GM21390 (cell line): ENCODE data around the gene LRP1-AS.

Experiments used
- ATAC-seq: cut with Tn5 transposase; IDR thresholded peaks from one replicate; pipeline ENCODE4 v1.9.1; 2021; ENCODE audit not compliant: unreplicated experiment

The LRP1-AS gene

DNA sequence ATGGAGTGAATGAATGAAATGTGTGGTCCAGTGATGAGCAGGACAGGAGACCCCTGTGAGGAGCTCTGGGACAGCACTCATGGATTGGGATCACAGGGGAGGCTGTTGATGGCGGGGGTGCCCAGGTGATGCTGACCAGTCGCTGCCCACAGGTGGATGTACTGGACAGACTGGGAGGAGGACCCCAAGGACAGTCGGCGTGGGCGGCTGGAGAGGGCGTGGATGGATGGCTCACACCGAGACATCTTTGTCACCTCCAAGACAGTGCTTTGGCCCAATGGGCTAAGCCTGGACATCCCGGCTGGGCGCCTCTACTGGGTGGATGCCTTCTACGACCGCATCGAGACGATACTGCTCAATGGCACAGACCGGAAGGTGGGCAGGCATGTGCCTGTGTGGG lies 13.3 kb upstream of the LRP1-AS start:
- ATAC-seq, result no peak

DNA sequence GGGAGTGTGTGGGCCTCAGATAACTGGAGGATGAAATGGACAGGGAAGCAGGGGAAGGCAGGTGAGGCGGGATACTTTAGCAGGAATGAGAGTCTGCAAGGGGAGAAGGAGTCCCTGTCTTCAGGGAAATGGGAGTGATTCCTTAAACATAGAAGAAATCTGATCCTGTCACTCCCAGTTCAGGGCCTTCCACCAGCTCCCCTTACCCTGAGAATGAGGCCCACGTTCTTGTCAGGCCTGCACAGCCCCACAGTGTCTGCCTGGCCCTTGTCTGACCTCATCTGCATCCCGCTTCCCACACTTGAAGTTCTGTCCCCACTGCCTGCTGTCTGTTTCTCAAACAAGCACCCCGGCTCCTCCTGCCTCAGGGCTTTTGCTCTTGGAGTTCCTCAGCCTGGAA lies 12.6 kb upstream of the LRP1-AS start:
- no peak for ATAC-seq

DNA sequence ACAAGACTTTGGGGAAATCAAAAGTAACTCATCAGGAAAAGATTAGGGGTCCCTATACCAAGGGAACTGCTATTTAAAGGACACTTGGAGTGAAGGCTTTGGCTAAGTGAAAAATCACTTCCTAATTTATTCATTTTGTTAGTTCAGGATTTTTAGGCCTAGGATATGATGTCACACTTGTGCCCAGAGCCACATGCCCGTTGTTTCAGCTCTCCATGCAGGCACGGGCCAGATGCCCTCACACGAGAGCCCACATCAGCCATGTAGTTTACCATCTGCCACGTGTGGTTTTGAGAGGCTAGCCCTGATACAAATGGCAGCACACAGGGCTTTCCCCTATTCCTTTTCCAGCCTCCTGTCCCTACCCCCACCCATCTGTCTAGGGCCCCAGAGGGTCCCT lies 11.9 kb upstream of the LRP1-AS start:
- ATAC-seq, result no peak

DNA sequence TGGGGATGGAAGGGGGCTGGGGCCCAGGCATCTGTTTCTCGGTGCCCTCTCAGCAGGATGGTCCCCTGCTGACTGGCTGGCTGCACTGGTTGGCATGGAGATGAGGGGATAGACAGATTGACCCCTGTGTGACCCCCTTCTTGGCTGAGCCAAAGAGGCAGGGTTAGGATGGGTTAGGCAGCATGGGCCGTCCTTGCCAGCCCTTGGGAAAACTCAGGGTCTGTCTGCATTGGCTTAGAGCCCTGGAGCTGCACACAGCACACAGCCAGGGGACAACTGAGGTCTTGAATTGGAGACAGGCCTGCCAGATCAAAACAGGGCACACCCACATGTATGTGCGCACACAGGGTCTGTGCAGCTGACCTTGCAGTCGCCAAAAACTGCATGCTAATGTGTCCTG lies 11.2 kb upstream of the LRP1-AS start:
- no peak for ATAC-seq

DNA sequence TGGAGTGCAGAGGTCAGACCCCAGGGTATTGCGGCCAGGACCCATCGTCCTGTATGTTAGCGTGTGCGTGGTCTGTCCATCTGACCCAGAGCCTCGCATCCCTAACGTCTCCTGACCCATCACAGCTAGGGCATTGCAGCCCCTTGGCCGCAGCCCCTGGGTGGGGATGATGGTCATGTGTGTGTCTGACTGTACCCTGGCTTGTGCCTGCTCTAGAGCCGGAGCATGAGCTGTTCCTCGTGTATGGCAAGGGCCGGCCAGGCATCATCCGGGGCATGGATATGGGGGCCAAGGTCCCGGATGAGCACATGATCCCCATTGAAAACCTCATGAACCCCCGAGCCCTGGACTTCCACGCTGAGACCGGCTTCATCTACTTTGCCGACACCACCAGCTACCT lies 10.8 kb upstream of the LRP1-AS start:
- ATAC-seq, result no peak

DNA sequence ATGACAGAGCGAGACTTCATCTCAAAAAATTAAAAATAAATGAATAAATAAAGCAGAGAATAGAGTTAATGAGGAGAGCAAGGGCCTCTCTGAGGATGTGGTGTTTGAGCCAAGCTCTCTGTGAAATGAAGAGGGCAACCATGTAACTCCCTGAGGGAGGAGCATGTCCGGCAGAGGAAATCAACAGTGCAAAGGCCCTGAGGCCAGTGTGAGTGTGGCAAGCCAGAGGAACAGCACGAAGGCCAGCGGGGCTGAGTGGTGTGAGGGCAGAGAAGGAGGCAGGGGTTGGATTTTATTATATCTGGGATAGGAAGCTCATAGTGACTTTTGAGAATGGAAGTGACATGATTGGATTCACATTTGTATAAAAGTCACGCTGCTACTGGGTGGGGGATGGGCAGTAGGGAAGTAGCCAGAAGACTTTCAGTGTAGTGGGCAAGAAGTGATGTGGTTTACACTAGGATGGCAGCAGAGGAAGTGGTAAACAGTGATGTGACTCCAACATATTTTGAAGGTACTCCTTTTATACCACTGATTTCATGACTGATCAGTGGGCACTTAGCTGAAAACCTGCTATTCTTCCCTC lies 10.3 kb upstream of the LRP1-AS start:
- no peak for ATAC-seq

DNA sequence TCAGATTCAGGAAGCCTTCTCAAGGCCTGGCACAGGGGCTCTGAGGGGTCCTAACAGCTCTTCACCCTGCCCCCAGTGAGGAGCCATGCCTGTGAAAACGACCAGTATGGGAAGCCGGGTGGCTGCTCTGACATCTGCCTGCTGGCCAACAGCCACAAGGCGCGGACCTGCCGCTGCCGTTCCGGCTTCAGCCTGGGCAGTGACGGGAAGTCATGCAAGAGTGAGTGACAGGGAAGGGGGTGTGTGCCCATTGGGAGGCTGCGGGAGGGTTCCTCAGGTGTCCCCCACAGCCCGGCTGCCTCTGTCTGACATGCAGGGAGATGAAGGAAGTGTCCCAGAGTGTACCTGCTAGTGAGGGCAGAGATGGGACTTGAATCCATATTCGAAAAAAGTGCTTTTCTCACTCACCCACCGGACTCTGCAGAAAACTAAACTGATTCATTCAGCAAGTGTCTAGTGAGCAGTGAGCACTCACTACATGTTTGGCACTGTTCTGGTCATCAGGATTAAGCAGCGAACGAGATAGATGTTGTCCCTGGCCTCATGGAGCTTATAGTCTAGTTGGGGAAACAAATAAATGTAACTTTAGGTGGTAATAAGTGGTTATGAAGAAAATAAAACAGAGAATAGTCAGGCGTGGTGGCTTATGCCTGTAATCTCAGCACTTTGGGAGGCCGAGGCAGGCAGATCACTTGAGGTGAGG lies 9.4 kb upstream of the LRP1-AS start:
- ATAC-seq, result no peak

DNA sequence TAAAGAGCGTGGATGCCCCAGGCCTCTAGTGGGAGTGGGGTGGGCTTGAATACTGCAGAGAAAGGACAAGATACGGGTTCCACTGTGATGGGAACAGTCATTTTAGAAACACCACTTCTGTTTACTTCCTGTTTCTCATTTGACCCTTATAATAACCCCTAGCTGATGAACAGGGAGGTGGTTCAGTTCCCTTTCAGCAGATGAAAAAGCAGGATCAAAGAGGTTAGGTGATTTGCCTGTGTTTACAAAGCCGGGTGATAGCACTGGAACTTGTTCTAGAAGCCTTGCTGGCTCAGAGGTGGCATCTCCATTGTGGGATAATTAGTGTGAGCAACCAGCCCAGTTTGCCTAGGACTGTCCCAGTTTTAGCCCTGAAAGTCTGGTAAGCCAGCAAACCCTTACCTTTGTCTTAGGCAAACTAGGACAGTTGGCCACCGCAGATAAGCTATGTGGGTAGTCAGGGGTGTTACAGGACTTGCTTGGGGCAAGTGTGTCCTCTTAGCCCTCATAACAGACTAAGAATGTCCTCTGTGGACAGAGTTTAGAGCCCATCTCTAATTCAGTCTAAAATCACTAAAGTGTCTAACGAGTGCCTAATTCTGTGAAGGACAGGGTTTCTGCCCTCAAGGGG lies 7.5 kb upstream of the LRP1-AS start:
- ATAC-seq, result no peak

DNA sequence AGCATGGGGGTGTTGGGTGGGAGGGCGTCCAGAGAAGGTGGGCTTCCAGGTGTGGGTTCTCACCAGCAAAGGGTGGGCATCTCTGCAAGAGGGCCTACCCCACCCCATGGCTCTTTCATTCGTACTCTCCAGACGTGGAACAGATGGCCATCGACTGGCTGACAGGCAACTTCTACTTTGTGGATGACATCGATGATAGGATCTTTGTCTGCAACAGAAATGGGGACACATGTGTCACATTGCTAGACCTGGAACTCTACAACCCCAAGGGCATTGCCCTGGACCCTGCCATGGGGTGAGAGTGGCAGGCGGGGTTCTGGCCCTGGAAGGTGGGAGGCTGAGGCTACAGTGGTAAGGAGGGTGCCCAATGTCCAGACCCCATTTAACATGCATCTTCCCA lies 6.7 kb upstream of the LRP1-AS start:
- ATAC-seq, result no peak

DNA sequence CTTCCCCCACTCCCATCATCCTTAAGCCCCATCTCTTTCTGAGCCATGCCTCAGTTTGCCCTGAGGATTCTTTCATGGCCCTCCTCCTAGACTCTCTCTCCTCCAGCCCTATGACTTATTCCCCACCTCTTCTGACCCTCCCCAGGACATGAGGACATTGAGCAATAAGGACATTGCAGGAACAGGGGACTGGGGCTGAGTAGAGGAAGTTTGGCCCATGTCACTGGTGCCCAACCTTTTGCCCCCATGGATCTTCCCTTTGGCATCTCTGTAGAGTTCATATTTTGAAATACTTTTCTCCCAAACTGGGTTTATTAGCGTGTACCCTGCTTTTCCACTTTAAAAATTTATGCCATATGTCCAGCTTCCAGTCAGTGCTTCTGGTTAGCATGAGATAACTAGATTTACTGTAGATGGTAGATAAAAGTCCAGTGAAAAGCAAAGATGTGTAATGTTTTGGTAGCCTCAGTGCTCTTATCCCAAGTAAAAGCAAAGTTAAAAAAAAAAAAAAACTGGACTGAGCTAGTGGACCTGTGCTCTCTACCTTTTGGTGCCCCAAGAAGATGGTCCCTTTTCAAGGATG lies 6.1 kb upstream of the LRP1-AS start:
- no peak for ATAC-seq

DNA sequence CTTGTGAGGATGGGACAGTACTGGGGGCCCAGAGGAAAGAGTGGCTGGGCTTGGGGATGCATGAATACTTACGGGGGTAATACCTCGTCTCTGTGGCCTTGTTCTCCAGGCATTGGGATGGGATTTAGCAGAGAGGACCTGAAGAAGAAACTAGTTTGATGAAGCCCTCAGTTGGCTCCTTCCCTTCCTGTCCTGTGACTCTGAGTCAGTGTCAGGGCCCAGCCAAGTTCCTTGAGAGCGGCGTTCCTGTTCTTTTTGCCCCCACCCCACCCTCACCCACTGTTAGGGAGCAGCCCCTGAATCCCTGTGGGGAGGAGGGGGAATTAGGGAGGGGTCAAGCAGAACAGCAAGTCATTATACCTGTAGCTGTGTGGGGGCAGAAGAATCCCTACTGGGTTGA lies 5.2 kb upstream of the LRP1-AS start:
- ATAC-seq, result no peak

DNA sequence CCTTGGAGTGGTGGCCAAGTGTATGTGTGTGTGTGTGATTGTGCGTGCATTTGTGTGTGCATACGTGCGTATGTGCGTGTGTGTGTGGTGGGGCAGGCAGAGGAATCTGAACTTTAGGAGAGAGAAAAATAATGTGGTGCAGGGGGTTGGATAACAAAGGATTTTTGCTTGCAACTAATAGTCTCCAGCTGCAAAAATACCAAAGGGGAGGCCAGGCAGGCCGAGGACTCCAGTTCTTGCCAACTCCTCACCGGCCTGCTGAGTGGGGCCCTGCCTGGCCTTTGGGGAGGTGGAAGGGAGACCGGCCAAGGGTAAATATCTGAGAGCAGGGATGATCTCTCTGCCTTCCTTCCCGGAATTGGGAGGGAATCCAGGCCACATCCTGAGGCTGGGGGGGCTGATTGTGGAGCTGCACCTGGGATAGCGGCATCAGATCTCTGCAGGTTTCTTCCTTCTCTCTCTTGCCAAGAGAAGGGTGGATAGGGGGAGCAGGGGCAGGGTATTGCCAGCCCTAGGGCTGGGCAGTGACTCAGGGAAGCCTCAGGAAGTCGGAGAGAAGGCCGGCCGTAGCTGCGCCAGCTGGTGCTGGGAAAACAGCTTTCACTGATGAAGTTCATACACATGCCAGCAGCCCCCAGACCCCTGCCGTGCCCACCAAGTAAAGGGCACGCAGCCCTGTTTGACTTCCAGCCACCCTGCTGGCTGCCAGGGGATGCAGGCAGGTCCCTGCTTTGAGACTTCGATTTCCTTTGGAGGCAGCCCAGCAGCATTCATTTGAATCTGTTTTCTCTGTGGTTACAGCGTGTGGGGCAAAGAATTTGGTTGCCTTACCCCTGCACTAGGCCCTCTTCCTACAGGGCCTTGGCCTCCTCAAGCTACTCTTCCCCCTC lies 4.6 kb upstream of the LRP1-AS start:
- ATAC-seq, result no peak

DNA sequence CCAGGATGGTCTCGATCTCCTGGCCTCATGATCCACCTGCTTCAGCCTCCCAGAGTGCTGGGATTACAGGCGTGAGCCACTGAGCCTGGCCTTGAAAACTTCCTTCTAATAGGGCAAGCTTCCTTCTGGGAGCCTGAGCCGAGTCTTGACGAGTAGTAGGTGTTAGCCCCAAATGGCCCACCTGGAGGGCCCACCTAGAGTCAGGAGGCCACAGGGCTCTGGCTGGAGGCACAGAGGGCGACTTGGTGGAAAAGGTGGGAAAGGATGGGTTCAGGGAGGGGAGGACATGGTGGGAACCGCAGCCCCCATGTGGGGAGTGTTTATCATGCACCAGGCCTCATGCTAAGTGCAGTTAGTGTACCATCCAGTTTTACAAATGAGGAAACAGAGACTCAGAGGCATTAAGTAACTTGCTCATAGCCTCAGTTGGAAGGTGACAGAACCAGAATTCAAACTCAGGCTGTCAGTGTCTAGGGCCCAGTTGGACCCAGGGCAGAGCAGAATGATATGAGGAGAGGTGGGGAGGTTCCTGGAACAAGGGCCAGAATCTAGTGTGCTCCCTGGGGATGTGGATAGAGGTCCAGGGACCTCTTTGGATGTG lies 3.1 kb upstream of the LRP1-AS start:
- ATAC-seq, result no peak

DNA sequence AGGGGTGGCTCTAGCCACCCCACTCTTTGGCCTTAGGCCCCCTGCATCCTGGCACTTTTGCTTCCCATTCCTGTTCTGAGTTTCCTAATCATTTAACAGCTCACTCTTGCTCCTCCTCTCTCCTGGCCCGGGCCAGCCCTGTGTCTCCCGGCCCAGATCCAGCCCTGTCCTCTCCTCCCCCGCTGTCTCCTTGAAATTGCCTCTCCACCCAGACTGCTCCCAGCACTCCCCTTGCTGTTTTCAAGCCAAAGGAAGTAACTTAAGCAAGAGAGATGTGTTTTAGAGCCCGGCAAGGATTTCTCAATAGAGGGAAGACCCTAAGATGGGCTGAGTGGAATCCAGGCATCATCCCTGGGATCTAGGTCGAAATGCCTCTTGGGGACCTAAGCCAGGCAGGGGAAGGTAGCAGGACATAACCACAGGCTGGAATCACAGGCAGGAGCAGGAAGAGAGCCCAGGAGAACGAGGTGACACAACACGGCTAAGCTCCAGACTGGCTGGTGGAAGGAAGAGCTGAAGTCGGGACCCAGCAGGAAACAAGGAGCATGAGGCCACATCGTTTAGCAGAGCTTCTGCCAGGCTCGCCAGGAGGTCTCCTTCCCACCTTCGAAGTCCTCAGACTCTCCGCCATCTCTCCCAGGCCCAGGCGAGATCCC lies 2.0 kb upstream of the LRP1-AS start:
- no peak for ATAC-seq

DNA sequence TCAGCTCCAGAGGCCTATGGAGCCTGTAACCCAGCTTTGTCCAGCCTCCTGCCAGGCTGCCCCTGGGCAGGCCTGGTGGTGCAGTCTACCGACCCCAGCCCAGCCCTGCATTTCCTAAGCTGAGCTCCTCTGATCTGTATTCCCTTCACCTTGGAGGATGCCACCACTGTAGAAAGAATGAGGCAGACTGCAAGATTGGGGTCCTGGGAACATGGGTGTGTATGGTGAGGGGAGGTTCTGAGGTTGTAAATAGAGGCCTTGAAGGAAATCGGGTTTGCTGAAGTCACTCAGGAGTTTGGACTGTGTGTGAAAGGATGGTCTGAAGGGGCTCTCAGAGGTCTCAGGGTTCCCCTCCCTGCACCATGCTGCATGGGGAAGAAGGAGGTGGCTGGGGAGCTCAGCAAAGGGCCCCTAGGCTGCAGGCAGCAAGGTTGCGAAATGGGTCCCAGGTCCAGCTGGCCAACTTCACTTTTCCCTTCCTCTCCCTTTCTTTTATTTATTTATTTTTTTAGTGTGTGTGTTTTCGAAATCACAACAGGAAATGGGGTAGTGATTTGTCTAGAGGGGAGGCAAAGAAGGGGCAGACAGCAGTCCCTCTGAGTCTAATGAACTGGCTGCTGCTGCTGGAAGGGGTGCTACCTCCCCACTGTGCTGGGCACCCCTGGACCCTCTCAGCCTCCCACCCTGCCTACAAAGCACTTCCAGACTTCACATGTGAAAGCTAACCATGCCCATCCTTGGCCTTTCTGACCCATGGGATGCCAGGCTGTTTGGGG lies 1.2 kb upstream of the LRP1-AS start:
- no peak for ATAC-seq

DNA sequence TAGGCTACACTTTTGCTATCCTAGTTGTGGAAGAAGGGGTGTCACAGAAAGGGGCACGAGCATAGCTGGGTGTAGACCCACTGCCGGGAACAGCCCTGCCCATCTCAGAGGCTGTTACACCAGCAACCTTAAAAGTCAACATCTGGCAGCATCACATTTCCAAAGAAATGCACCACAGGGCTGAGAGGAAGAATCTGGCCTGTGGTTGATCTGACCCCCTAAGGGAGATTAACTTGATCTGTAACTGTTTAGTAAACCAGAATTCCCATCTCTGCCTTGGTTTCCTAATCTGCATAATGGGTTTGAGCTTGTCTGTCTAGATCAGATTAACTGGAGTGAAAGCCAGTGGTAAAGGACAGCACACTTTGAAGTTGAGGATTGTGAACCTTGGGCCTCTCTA lies 1.3 kb downstream of the LRP1-AS start:
- no peak for ATAC-seq

DNA sequence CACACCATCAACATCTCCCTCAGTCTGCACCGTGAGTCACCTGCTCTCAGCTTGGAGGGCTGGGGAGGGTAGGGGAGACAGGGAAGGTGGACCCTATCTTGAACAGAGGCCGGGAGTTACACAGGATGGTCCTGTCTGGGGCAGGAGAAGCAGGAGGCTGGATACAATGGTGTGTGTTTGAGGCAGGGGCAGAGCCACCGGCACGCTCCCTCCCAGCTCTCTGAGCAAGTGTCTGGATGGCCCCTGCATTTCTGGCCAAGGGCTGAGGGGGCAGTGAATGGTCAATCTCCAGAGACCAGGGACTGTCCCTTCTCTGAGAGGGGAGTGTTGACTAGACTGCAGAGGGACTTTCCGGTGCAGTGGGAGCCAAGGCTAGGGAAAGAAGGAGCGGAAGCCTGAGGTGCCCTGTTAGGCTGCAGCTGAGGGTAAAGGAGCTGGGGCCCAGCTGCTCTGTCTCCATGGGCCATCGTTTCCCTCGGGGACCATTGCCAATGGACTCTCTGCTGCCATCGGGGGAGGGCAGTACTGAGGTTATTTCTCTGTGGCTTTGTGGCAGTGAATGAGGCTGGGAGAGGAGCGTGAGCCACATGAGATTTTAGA lies 1.9 kb downstream of the LRP1-AS start:
- no peak for ATAC-seq

DNA sequence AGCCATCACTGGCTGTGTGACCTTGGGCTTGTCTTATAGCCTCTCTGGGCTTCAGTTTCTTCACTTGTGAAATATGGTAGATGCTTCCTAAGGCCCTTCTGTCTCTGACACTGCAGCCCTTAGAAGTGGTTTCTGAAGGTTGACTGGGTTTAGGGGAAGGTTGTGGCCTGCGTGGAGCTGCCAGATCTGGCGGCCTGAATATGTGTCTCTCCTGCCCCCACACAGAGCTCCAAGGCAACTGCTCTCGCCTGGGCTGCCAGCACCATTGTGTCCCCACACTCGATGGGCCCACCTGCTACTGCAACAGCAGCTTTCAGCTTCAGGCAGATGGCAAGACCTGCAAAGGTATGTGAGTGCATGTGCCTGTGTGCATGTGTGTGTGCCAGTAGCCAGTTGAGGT lies 4.0 kb downstream of the LRP1-AS start:
- ATAC-seq, result no peak

DNA sequence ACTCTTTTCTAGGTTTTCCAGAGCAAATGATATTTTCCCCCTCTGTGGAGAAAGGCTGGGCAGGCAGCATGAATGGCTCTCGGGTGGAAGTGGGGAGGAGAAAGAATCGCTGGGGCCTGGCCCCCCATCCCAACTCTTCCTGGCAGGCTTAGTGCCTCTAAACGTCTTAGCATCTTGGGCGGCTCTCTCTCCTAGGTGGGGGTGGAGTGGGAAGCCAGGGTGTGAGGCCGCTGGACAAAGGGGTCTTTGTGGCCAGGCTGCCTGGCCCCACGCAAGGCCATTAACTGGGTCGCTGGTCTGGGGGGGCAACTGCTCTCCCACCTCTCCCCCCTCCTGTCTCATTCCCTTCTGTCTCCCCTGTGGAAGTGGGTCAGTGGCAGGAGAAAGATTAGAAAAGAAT lies 4.7 kb downstream of the LRP1-AS start:
- ATAC-seq, result no peak
